GM21447 (cell line): ENCODE data around the gene COQ8B.
"Not testable (repeated sequence)": the region's sequence is repeated elsewhere in the genome, so short reads cannot be mapped to it uniquely, and the experiment has no call there.

ENCODE experiments used
- ATAC-seq: cut with Tn5 transposase; IDR thresholded peaks from one replicate; pipeline ENCODE4 v1.9.1; 2021; ENCODE audit not compliant: unreplicated experiment

The COQ8B gene

GRCh38 chr19:40742886-40743285 is 26.2 kb upstream of the COQ8B start:
- no peak for ATAC-seq

- no peak for ATAC-seq
Measured at GRCh38 chr19:40742477-40742876, 25.8 kb upstream of the COQ8B start.

GRCh38 chr19:40741527-40742390 is 25.1 kb upstream of the COQ8B start:
- no peak for ATAC-seq

GRCh38 chr19:40740747-40741146 is 24.1 kb upstream of the COQ8B start:
- no peak for ATAC-seq

- ATAC-seq: no peak
Measured at GRCh38 chr19:40739871-40740703, 23.4 kb upstream of the COQ8B start.

- ATAC-seq: no peak
Measured at GRCh38 chr19:40739030-40739839, 22.5 kb upstream of the COQ8B start.

GRCh38 chr19:40737102-40737644 is 20.5 kb upstream of the COQ8B start:
- no peak for ATAC-seq

- ATAC-seq: no peak
Measured at GRCh38 chr19:40736661-40737060, 20.0 kb upstream of the COQ8B start.

GRCh38 chr19:40735013-40735771 is 18.5 kb upstream of the COQ8B start:
- no peak for ATAC-seq

- no peak for ATAC-seq
Measured at GRCh38 chr19:40733149-40733548, 16.5 kb upstream of the COQ8B start.

- not testable (repeated sequence) for ATAC-seq
Measured at GRCh38 chr19:40732304-40732703, 15.6 kb upstream of the COQ8B start.

- not testable (repeated sequence) for ATAC-seq
Measured at GRCh38 chr19:40730065-40730464, 13.4 kb upstream of the COQ8B start.

GRCh38 chr19:40726279-40726678 is 9.6 kb upstream of the COQ8B start:
- ATAC-seq: no peak

- no peak for ATAC-seq
Measured at GRCh38 chr19:40724855-40725254, 8.2 kb upstream of the COQ8B start.

- no peak for ATAC-seq
Measured at GRCh38 chr19:40724315-40724714, 7.6 kb upstream of the COQ8B start.

- ATAC-seq: no peak
Measured at GRCh38 chr19:40723661-40724254, 7.1 kb upstream of the COQ8B start.

- no peak for ATAC-seq
Measured at GRCh38 chr19:40721936-40722661, 5.4 kb upstream of the COQ8B start.

GRCh38 chr19:40721140-40721486 is 4.4 kb upstream of the COQ8B start:
- ATAC-seq: no peak

GRCh38 chr19:40719414-40719894 is 2.8 kb upstream of the COQ8B start:
- no peak for ATAC-seq
